ENCODE measurements around the gene PMPCA.

Gene PMPCA

GRCh38 chr9:136436055-136436634 is 25.7 kb downstream of the PMPCA start:
- no peak for DNase-seq (ENCODE audit: low read depth)

- DNase-seq (ENCODE audit: low read depth), result no peak
Measured at GRCh38 chr9:136437430-136437829, 27.0 kb downstream of the PMPCA start.

GRCh38 chr9:136437839-136438547 is 27.5 kb downstream of the PMPCA start:
- no peak for DNase-seq (ENCODE audit: low read depth)

GRCh38 chr9:136438548-136439480 is 28.4 kb downstream of the PMPCA start:
- peak; percentile 11 for DNase-seq (ENCODE audit: low read depth)

- peak; percentile 68 for DNase-seq (ENCODE audit: low read depth)
Measured at GRCh38 chr9:136439481-136440408, 29.3 kb downstream of the PMPCA start, which contains the start of gene INPP5E. Gene INPP5E (minus strand): TSS chr9:136439845. CDS start chr9:136439419, 426 bp downstream.

GRCh38 chr9:136441191-136441680 is 30.8 kb downstream of the PMPCA start:
- no peak for DNase-seq (ENCODE audit: low read depth)

- DNase-seq (ENCODE audit: low read depth), result no peak
Measured at GRCh38 chr9:136441681-136442245, 31.3 kb downstream of the PMPCA start.

GRCh38 chr9:136442265-136442664 is 31.8 kb downstream of the PMPCA start:
- DNase-seq (ENCODE audit: low read depth), result no peak

GRCh38 chr9:136443087-136443486 is 32.6 kb downstream of the PMPCA start:
- no peak for DNase-seq (ENCODE audit: low read depth)

GRCh38 chr9:136443687-136444086 is 33.2 kb downstream of the PMPCA start:
- no peak for DNase-seq (ENCODE audit: low read depth)

- DNase-seq (ENCODE audit: low read depth), result no peak
Measured at GRCh38 chr9:136444102-136444501, 33.6 kb downstream of the PMPCA start.

GRCh38 chr9:136445799-136446198 is 35.3 kb downstream of the PMPCA start:
- DNase-seq (ENCODE audit: low read depth), result no peak

GRCh38 chr9:136447173-136447778 is 36.8 kb downstream of the PMPCA start:
- no peak for DNase-seq (ENCODE audit: low read depth)

GRCh38 chr9:136448655-136449054 is 38.2 kb downstream of the PMPCA start:
- no peak for DNase-seq (ENCODE audit: low read depth)

GRCh38 chr9:136451221-136451877 is 40.9 kb downstream of the PMPCA start:
- DNase-seq (ENCODE audit: low read depth), result no peak

GRCh38 chr9:136453326-136453725 is 42.9 kb downstream of the PMPCA start:
- DNase-seq (ENCODE audit: low read depth), result no peak

- no peak for DNase-seq (ENCODE audit: low read depth)
Measured at GRCh38 chr9:136454026-136454796, 43.8 kb downstream of the PMPCA start.

- no peak for DNase-seq (ENCODE audit: low read depth)
Measured at GRCh38 chr9:136455043-136456002, 44.9 kb downstream of the PMPCA start.
